Neural cell (in vitro differentiated cells): ENCODE data around the gene SENP2. TPM values are rescaled to one million over a fixed set of nuclear protein-coding genes. Genes with fewer than 3 reads are reported as not detected.
A peak's percentile ranks its signal among the peaks of the same experiment; 100 is the strongest.
"Not testable (repeated sequence)": the region's sequence is repeated elsewhere in the genome, so short reads cannot be mapped to it uniquely, and the experiment has no call there.

ENCODE experiments used
- H2AFZ ChIP-seq: fragments of 200-600, 300-800 bp; sonication (generic), shearing (Covaris generic); 2 replicates; pipeline ENCODE4 v1.6.0; 2014; ENCODE audit warnings: low read depth, mild to moderate bottlenecking, antibody characterized with exemption, low read length, moderate library complexity
- H3F3A ChIP-seq: fragments of 200-600 bp; shearing (Covaris generic); 2 replicates; pipeline ENCODE4 v1.6.1; 2016; ENCODE audit warnings: mild to moderate bottlenecking, moderate library complexity, mixed read lengths, antibody characterized with exemption, low read length; ENCODE audit not compliant: insufficient read depth, poor library complexity, severe bottlenecking
- H3K27ac ChIP-seq: fragments of 200-600, 300-800 bp; sonication (generic), shearing (Covaris generic); 2 replicates; pipeline ENCODE4 v1.5.1; 2014; ENCODE audit warnings: mild to moderate bottlenecking, low read length, moderate library complexity
- H3K27me3 ChIP-seq: fragments of 300-800, 200-600 bp; sonication (generic), shearing (Covaris generic); 2 replicates; pipeline ENCODE4 v1.6.0; 2014; ENCODE audit warnings: mild to moderate bottlenecking, low read depth, low read length, moderate library complexity; ENCODE audit not compliant: insufficient read depth
- H3K36me3 ChIP-seq: fragments of 300-800, 200-600 bp; sonication (generic), shearing (Covaris generic); 2 replicates; pipeline ENCODE4 v1.5.1; 2014; ENCODE audit warnings: mild to moderate bottlenecking, antibody characterized with exemption, low read length, moderate library complexity; ENCODE audit not compliant: insufficient read depth
- H3K4me2 ChIP-seq: fragments of 300-800, 200-600 bp; sonication (generic), shearing (Covaris generic); 2 replicates; pipeline ENCODE4 v1.6.0; 2014; ENCODE audit warnings: mild to moderate bottlenecking, low read length
- H3K4me3 ChIP-seq: fragments of 300-800, 200-600 bp; sonication (generic), shearing (Covaris generic); 2 replicates; pipeline ENCODE4 v1.5.1; 2014; ENCODE audit warnings: mild to moderate bottlenecking, low read length, moderate library complexity
- H3K79me2 ChIP-seq: fragments of 200-600 bp; shearing (Covaris generic); replicated peaks from 2 replicates; pipeline ENCODE4 v1.6.0; 2014; ENCODE audit warnings: mild to moderate bottlenecking, low read length, moderate library complexity; ENCODE audit not compliant: insufficient read depth
- H3K9ac ChIP-seq: fragments of 300-800, 200-600 bp; sonication (generic), shearing (Covaris generic); 2 replicates; pipeline ENCODE4 v1.6.1; 2016; ENCODE audit warnings: mild to moderate bottlenecking, low read length, mixed read lengths
- H3K9me2 ChIP-seq: fragments of 200-600 bp; shearing (Covaris generic); 2 replicates; pipeline ENCODE4 v1.6.1; 2016; ENCODE audit warnings: mild to moderate bottlenecking, low read length, mixed read lengths; ENCODE audit not compliant: insufficient read depth
- H3K9me3 ChIP-seq: fragments of 200-600, 300-800 bp; sonication (generic), shearing (Covaris generic); 2 replicates; pipeline ENCODE4 v1.6.1; 2016; ENCODE audit warnings: mild to moderate bottlenecking, mixed run types, low read length, moderate library complexity, mixed read lengths
- H4K20me1 ChIP-seq: fragments of 200-600 bp; shearing (Covaris generic); 2 replicates; pipeline ENCODE4 v1.6.1; 2016; ENCODE audit warnings: mild to moderate bottlenecking, mixed run types; ENCODE audit not compliant: insufficient read depth
- CTCF ChIP-seq: fragments of 450-650 bp; IDR thresholded peaks from 2 replicates; pipeline ENCODE4 v1.5.1; 2014; ENCODE audit warnings: antibody characterized with exemption, mild to moderate bottlenecking, moderate library complexity; ENCODE audit not compliant: poor library complexity, severe bottlenecking
- EP300 ChIP-seq: fragments of 450-650 bp; conservative IDR thresholded peaks from 2 replicates; pipeline ENCODE4 v1.6.1; 2014; ENCODE audit warnings: antibody characterized with exemption, mild to moderate bottlenecking, moderate library complexity; ENCODE audit not compliant: poor library complexity, severe bottlenecking
- EZH2 ChIP-seq: fragments of 200-600, 300-800 bp; shearing (Covaris generic), sonication (generic); IDR thresholded peaks from 2 replicates; pipeline ENCODE4 v1.6.1; 2014; ENCODE audit warnings: antibody characterized with exemption, low read length, borderline replicate concordance, mild to moderate bottlenecking; ENCODE audit not compliant: insufficient read depth, poor library complexity, severe bottlenecking
- MXI1 ChIP-seq: fragments of 450-650 bp; conservative IDR thresholded peaks from 2 replicates; pipeline ENCODE4 v1.6.1; 2014; ENCODE audit warnings: antibody characterized with exemption, mild to moderate bottlenecking; ENCODE audit not compliant: poor library complexity, severe bottlenecking
- POLR2AphosphoS5 ChIP-seq: IDR thresholded peaks from 2 replicates; pipeline ENCODE4 v1.6.1; 2012
- RAD21 ChIP-seq: fragments of 450-650 bp; conservative IDR thresholded peaks from 2 replicates; pipeline ENCODE4 v1.6.1; 2014; ENCODE audit warnings: antibody characterized with exemption, mild to moderate bottlenecking, moderate library complexity
- REST ChIP-seq: IDR thresholded peaks from 2 replicates; pipeline ENCODE4 v1.6.1; 2012; ENCODE audit warnings: borderline replicate concordance
- SMC3 ChIP-seq: fragments of 450-650 bp; conservative IDR thresholded peaks from 2 replicates; pipeline ENCODE4 v1.6.1; 2014; ENCODE audit warnings: antibody characterized with exemption, mild to moderate bottlenecking, moderate library complexity; ENCODE audit not compliant: poor library complexity
- TAF1 ChIP-seq: IDR thresholded peaks from 2 replicates; pipeline ENCODE4 v1.6.1; 2012; ENCODE audit warnings: low read depth
- polyA plus RNA-seq: library from polyadenylated mRNA; depleted of rRNA; stranded (reverse); fragments of >200 nt; gene quantifications from 2 replicates; pipeline ENCODE4 v1.2.3, GENCODE V29; 2014

SENP2 gene
- polyA plus RNA-seq, 1 donor from 2014 or later, result 40.1 TPM

- TF ChIP-seq EP300 (no peak), POLR2AphosphoS5 (no peak), MXI1 (no peak), RAD21 (no peak), EZH2 (no peak), CTCF (no peak), SMC3 (no peak), REST (no peak), TAF1 (no peak)
- peaks cover 9% of the 10 kb centered on the region for H3K36me3 ChIP-seq
- H4K20me1 ChIP-seq, result no peaks in the 10 kb centered on the region
- no peak overlapping the region for H3K4me3 ChIP-seq
- H3K4me2 ChIP-seq, result no peak overlapping the region
- H3K27me3 ChIP-seq, result no peaks in the 10 kb centered on the region
- H3K9me3 ChIP-seq, result no peaks in the 10 kb centered on the region
- H3K9me2 ChIP-seq, result no peaks in the 10 kb centered on the region
- H3K27ac ChIP-seq, result no peak overlapping the region
- no peak overlapping the region for H2AFZ ChIP-seq
- H3K79me2 ChIP-seq, result no peaks in the 10 kb centered on the region
- H3K9ac ChIP-seq, result no peak overlapping the region
- no peaks in the 10 kb centered on the region for H3F3A ChIP-seq
Observed at GRCh38 chr3:185658943-185659342, 72.8 kb downstream of the SENP2 start.

GRCh38 chr3:185659942-185660921 lies 74.1 kb downstream of the SENP2 start:
- Histone ChIP-seq H3K4me3 (no peak overlapping the region), H2AFZ (no peak overlapping the region), H3K4me2 (no peak overlapping the region), H3K9ac (no peak overlapping the region), H3K79me2 (no peaks in the 10 kb centered on the region), H3K27me3 (no peaks in the 10 kb centered on the region), H3K9me3 (no peaks in the 10 kb centered on the region), H3K9me2 (no peaks in the 10 kb centered on the region), H4K20me1 (no peaks in the 10 kb centered on the region), H3K36me3 (peaks cover 9% of the 10 kb centered on the region), H3F3A (no peaks in the 10 kb centered on the region), H3K27ac (no peak overlapping the region)
- TF ChIP-seq REST (no peak), POLR2AphosphoS5 (no peak), EP300 (no peak), RAD21 (peak; percentile 92), SMC3 (peak; percentile 85), EZH2 (no peak), TAF1 (no peak), MXI1 (peak; percentile 17), CTCF (peak; percentile 93)

GRCh38 chr3:185661296-185661695 lies 75.2 kb downstream of the SENP2 start:
- not testable (repeated sequence) for H3K36me3 ChIP-seq, H3F3A ChIP-seq, H3K79me2 ChIP-seq

More at GRCh38 chr3:185661296-185661695, 75.2 kb downstream of the SENP2 start:
- H3K4me3 ChIP-seq, H3K27me3 ChIP-seq, H4K20me1 ChIP-seq, H3K27ac ChIP-seq, H2AFZ ChIP-seq, H3K9me2 ChIP-seq, H3K9me3 ChIP-seq, H3K4me2 ChIP-seq, H3K9ac ChIP-seq: not testable (repeated sequence)
